Neuronal stem cell (in vitro differentiated cells): ENCODE data around the gene HARS1.
"Not testable (repeated sequence)": the region's sequence is repeated elsewhere in the genome, so short reads cannot be mapped to it uniquely, and the experiment has no call there.

Experiments used
- DNase-seq: peaks from one replicate; pipeline ENCODE4 v3.0.0-alpha.2; 2013; ENCODE audit warnings: low spot score
- H2AFZ ChIP-seq: one replicate; pipeline ENCODE4 v1.6.1; 2013; ENCODE audit warnings: mild to moderate bottlenecking, low read length, inconsistent platforms
- H2AK5ac ChIP-seq: 2 replicates; pipeline ENCODE4 v1.6.1; 2013; ENCODE audit warnings: low read depth, mild to moderate bottlenecking, inconsistent platforms, low read length, moderate library complexity, mixed read lengths
- H2BK120ac ChIP-seq: 2 replicates; pipeline ENCODE4 v1.6.1; 2013; ENCODE audit warnings: low read depth, mild to moderate bottlenecking, inconsistent platforms, low read length, moderate library complexity, mixed read lengths
- H2BK12ac ChIP-seq: one replicate; pipeline ENCODE4 v1.6.1; 2013; ENCODE audit warnings: low read length, inconsistent platforms
- H2BK15ac ChIP-seq: 2 replicates; pipeline ENCODE4 v1.6.1; 2013; ENCODE audit warnings: mild to moderate bottlenecking, low read length, inconsistent platforms, mixed read lengths
- H2BK5ac ChIP-seq: one replicate; pipeline ENCODE4 v1.6.1; 2013; ENCODE audit warnings: inconsistent platforms, mild to moderate bottlenecking, low read length, moderate library complexity
- H3K14ac ChIP-seq: one replicate; pipeline ENCODE4 v1.6.1; 2013; ENCODE audit warnings: low read length, inconsistent platforms
- H3K18ac ChIP-seq: 2 replicates; pipeline ENCODE4 v1.6.1; 2013; ENCODE audit warnings: low read length, inconsistent platforms
- H3K23ac ChIP-seq: 2 replicates; pipeline ENCODE4 v1.6.1; 2013; ENCODE audit warnings: low read depth, mild to moderate bottlenecking, mixed read lengths, low read length, inconsistent platforms; ENCODE audit not compliant: poor library complexity
- H3K27ac ChIP-seq: replicated peaks from 3 replicates; pipeline ENCODE4 v1.5.1; 2013; ENCODE audit warnings: low read length, inconsistent platforms
- H3K27me3 ChIP-seq, 3 experiments: 2 replicates each; pipeline ENCODE4 v1.6.1; 2013; ENCODE audit warnings: low read length in 3 of 3, mild to moderate bottlenecking in 2 of 3, inconsistent platforms in 1 of 3, low read depth in 1 of 3, mixed read lengths in 1 of 3, moderate library complexity in 1 of 3; ENCODE audit not compliant: control insufficient read depth in 3 of 3, insufficient read depth in 3 of 3
- H3K36me3 ChIP-seq, 2 donors: replicated peaks in 1 of 2; 2 replicates each; pipeline ENCODE4 v1.6.1; 2013; ENCODE audit warnings: low read length in 2 of 2; ENCODE audit not compliant: control insufficient read depth in 2 of 2, insufficient read depth in 2 of 2
- H3K4ac ChIP-seq: 2 replicates; pipeline ENCODE4 v1.6.1; 2013; ENCODE audit warnings: inconsistent platforms, mild to moderate bottlenecking, low read length, moderate library complexity
- H3K4me1 ChIP-seq, 2 donors: 1 replicate in 1 of 2; 2 replicates in 1 of 2; pipeline ENCODE4 v1.6.1; 2013; ENCODE audit warnings: low read length in 2 of 2, low read depth in 1 of 2; ENCODE audit not compliant: control insufficient read depth in 2 of 2, insufficient read depth in 1 of 2
- H3K4me2 ChIP-seq: one replicate; pipeline ENCODE4 v1.6.1; 2013; ENCODE audit warnings: mild to moderate bottlenecking, low read length, inconsistent platforms; ENCODE audit not compliant: insufficient read depth, poor library complexity, severe bottlenecking
- H3K4me3 ChIP-seq, 2 donors: 2 replicates each; pipeline ENCODE4 v1.5.1; 2013; ENCODE audit warnings: low read length in 2 of 2, mild to moderate bottlenecking in 2 of 2, inconsistent platforms in 1 of 2, moderate library complexity in 1 of 2
- H3K79me1 ChIP-seq: one replicate; pipeline ENCODE4 v1.6.1; 2013; ENCODE audit warnings: low read depth, mild to moderate bottlenecking, inconsistent platforms, low read length, moderate library complexity
- H3K9ac ChIP-seq: one replicate; pipeline ENCODE4 v1.6.1; 2013; ENCODE audit warnings: mild to moderate bottlenecking, low read depth, low read length, inconsistent platforms; ENCODE audit not compliant: poor library complexity
- H3K9me3 ChIP-seq, 2 donors: replicated peaks in 1 of 2; 2 replicates each; pipeline versions ENCODE3 to v1.6.1; 2013; ENCODE audit warnings: low read length in 2 of 2, mild to moderate bottlenecking in 2 of 2, inconsistent platforms in 1 of 2, low read depth in 1 of 2, mixed read lengths in 1 of 2, moderate library complexity in 1 of 2; ENCODE audit not compliant: control insufficient read depth in 2 of 2, insufficient read depth in 1 of 2
- H4K8ac ChIP-seq: one replicate; pipeline ENCODE4 v1.6.1; 2013; ENCODE audit warnings: low read depth, mild to moderate bottlenecking, inconsistent platforms, low read length, moderate library complexity
- H4K91ac ChIP-seq: one replicate; pipeline ENCODE4 v1.6.1; 2013; ENCODE audit warnings: low read length, low read depth, mild to moderate bottlenecking, inconsistent platforms; ENCODE audit not compliant: poor library complexity
- WGBS, 2 donors: extraction: QIAGEN DNeasy Blood & Tissue Kit; methylation state at CpG; one replicate each; pipeline ENCODE4 v1.1.7; 2013; ENCODE audit warnings: missing lambda C conversion rate in 2 of 2, mixed read lengths in 1 of 2; ENCODE audit not compliant: insufficient read length in 2 of 2, insufficient replicate concordance in 1 of 2; ENCODE audit errors: extremely low coverage in 2 of 2; 5-methylcytosine and 5-hydroxymethylcytosine counted together

HARS1 gene

DNA sequence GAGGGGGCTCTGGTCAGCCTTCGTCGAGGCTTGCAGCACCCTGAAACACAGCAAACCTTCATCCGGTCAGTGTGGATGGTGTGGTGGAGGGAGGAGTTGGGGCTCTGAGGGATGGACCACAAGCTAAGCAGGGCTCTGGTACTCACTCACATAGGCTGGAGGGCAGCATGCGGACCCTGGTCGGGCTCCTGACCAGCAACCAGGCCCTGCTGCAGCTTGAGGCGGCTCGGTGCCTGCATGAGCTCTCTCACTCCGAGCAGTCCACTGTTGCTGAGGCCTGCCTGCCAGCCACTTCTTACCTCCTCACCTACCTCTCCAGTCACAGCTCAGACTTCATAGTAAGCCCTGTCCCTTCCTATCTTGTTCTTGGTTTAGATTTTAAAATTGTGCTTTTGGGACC, 49.5 kb downstream of the HARS1 start:
- H3K4me2 ChIP-seq: no peak overlapping the region
- no peak overlapping the region for H3K18ac ChIP-seq
- no peak overlapping the region for H2BK120ac ChIP-seq
- H3K27me3 ChIP-seq: no peaks in the 10 kb centered on the region
- no peak overlapping the region for H2AFZ ChIP-seq
- no peak overlapping the region for H3K27ac ChIP-seq
- WGBS, 2 donors: no CpG with 5 or more reads among the region's 8 CpGs
- H3K36me3 ChIP-seq: peaks cover 38 to 55% of the 10 kb centered on the region in 2 donors
- peaks cover 8% of the 10 kb centered on the region for H3K79me1 ChIP-seq
- no peak overlapping the region for H3K4me3 ChIP-seq
- H3K14ac ChIP-seq: no peak overlapping the region
- H3K23ac ChIP-seq: no peak overlapping the region
- no peak overlapping the region for H3K4ac ChIP-seq
- no peak overlapping the region for H4K91ac ChIP-seq
- peaks cover 3 to 5% of the 10 kb centered on the region in 2 donors for H3K4me1 ChIP-seq
- peaks cover 0 to 1% of the 10 kb centered on the region in 2 donors for H3K9me3 ChIP-seq
- no peak overlapping the region for H2BK12ac ChIP-seq
- no peak overlapping the region for H4K8ac ChIP-seq
- no peak overlapping the region for H2BK15ac ChIP-seq
- no peak overlapping the region for H2AK5ac ChIP-seq
- H3K9ac ChIP-seq: peak overlapping the region; percentile 25
- H2BK5ac ChIP-seq: no peak overlapping the region
- no peak for DNase-seq

GRCh38 chr5:140639148-140639981, 51.8 kb downstream of the HARS1 start, which contains the start of gene TMCO6:
TMCO6 (plus strand) TSS chr5:140639451; CDS start chr5:140639528, 77 bp downstream.
- H3K4me3 ChIP-seq: peak within 1 kb of the TSS; percentile 64 to 84
- peak; percentile 85 for DNase-seq
- H3K9ac ChIP-seq: peak within 1 kb of the TSS; percentile 98
- peak within 1 kb of the TSS; percentile 97 for H3K23ac ChIP-seq
- no peak within 1 kb of the TSS for H4K91ac ChIP-seq
- H2BK15ac ChIP-seq: peak within 1 kb of the TSS; percentile 90
- H3K14ac ChIP-seq: peak within 1 kb of the TSS; percentile 96
- H2BK12ac ChIP-seq: peak within 1 kb of the TSS; percentile 14
- peak within 1 kb of the TSS; percentile 69 for H2BK5ac ChIP-seq
- H4K8ac ChIP-seq: peak within 1 kb of the TSS; percentile 19
- H3K36me3 ChIP-seq: peaks cover 28 to 34% of the 10 kb centered on the region in 2 donors
- H2AFZ ChIP-seq: peak within 1 kb of the TSS; percentile 96
- peak within 1 kb of the TSS; percentile 48 for H3K27ac ChIP-seq
- peaks cover 0 to 1% of the 10 kb centered on the region in 2 donors for H3K9me3 ChIP-seq
- H3K4me2 ChIP-seq: peak within 1 kb of the TSS; percentile 99
- WGBS, 2 donors: no CpG with 5 or more reads among the region's 63 CpGs
- no peak within 1 kb of the TSS for H2BK120ac ChIP-seq
- peaks cover 2 to 5% of the 10 kb centered on the region in 2 donors for H3K4me1 ChIP-seq
- H3K27me3 ChIP-seq: no peaks in the 10 kb centered on the region
- peak within 1 kb of the TSS; percentile 17 for H3K4ac ChIP-seq
- H3K79me1 ChIP-seq: peaks cover 6% of the 10 kb centered on the region
- peak within 1 kb of the TSS; percentile 47 for H2AK5ac ChIP-seq
- H3K18ac ChIP-seq: peak within 1 kb of the TSS; percentile 100

DNA sequence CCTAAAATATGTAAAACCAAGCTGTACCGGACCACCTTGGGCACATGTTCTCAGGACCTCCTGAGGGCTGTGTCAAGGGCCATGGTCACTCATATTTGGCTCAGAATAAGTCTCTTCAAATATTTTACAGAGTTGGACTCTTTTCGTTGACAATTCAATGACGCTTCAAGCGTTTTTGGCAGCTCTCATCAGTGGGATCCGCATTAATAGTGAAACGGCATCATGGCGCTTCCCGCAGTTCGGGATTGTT, 52.3 kb downstream of the HARS1 start:
- H2BK12ac ChIP-seq, H3K27ac ChIP-seq, H3K23ac ChIP-seq, DNase-seq, H2AK5ac ChIP-seq, H3K14ac ChIP-seq, H2BK15ac ChIP-seq, H3K27me3 ChIP-seq, H3K4ac ChIP-seq, H2BK5ac ChIP-seq, H4K8ac ChIP-seq, H3K4me1 ChIP-seq, H2BK120ac ChIP-seq, H3K9me3 ChIP-seq, H3K4me2 ChIP-seq, H3K18ac ChIP-seq, H3K79me1 ChIP-seq, H3K9ac ChIP-seq, H4K91ac ChIP-seq: not testable (repeated sequence)
- Histone ChIP-seq H2AFZ (peak overlapping the region; percentile 96), H3K36me3 (peaks cover 22 to 29% of the 10 kb centered on the region in 2 donors), H3K4me3 (peak overlapping the region in 1 of 2 donors; percentile 64)
- no CpG with 5 or more reads among the region's 9 CpGs for WGBS, 2 donors

GRCh38 chr5:140637371-140638100, 53.6 kb downstream of the HARS1 start:
- no peak overlapping the region for H3K27ac ChIP-seq

More at GRCh38 chr5:140637371-140638100, 53.6 kb downstream of the HARS1 start:
- Histone ChIP-seq H2BK15ac (no peak overlapping the region), H3K4me1 (peaks cover 2 to 5% of the 10 kb centered on the region in 2 donors), H3K4me3 (no peak overlapping the region), H4K8ac (no peak overlapping the region), H2BK120ac (no peak overlapping the region), H3K36me3 (peaks cover 12 to 18% of the 10 kb centered on the region in 2 donors), H3K18ac (no peak overlapping the region), H4K91ac (no peak overlapping the region), H3K4me2 (no peak overlapping the region), H2BK5ac (no peak overlapping the region), H3K4ac (no peak overlapping the region), H2AK5ac (no peak overlapping the region), H3K9ac (no peak overlapping the region), H3K79me1 (peaks cover 6% of the 10 kb centered on the region), H2BK12ac (no peak overlapping the region), H3K23ac (no peak overlapping the region), H3K14ac (no peak overlapping the region), H3K27me3 (no peaks in the 10 kb centered on the region), H2AFZ (no peak overlapping the region), H3K9me3 (peaks cover 0 to 4% of the 10 kb centered on the region in 2 donors)
- DNase-seq: no peak
- no CpG with 5 or more reads among the region's 10 CpGs for WGBS, 2 donors
